LoVo (cell line): ENCODE data around the gene OTOP2.
"Not testable (repeated sequence)": the region's sequence is repeated elsewhere in the genome, so short reads cannot be mapped to it uniquely, and the experiment has no call there.

Experiments used
- DNase-seq: peaks from one replicate; pipeline ENCODE4 v3.0.0-alpha.2; 2016; ENCODE audit warnings: low spot score

The OTOP2 gene

GRCh38 chr17:74972107-74972972, 48.3 kb downstream of the OTOP2 start, which contains the start of gene HID1:
Gene HID1 (minus strand): TSS chr17:74972759. CDS start chr17:74972656, 103 bp downstream.
- DNase-seq, result peak; percentile 76

GRCh38 chr17:74972973-74973328, 48.9 kb downstream of the OTOP2 start:
- no peak for DNase-seq

GRCh38 chr17:74975943-74976342, 51.9 kb downstream of the OTOP2 start:
- no peak for DNase-seq

- no peak for DNase-seq
These were observed 53.7 kb downstream of the OTOP2 start for GRCh38 chr17:74977802-74978201.

- no peak for DNase-seq
These were observed 54.2 kb downstream of the OTOP2 start for GRCh38 chr17:74978240-74978639.

GRCh38 chr17:74979408-74980146, 55.5 kb downstream of the OTOP2 start:
- no peak for DNase-seq

GRCh38 chr17:74981318-74981978, 57.4 kb downstream of the OTOP2 start:
- DNase-seq, result no peak

GRCh38 chr17:74981979-74982662, 58.0 kb downstream of the OTOP2 start:
- DNase-seq, result peak; percentile 83

- DNase-seq, result not testable (repeated sequence)
These were observed 58.7 kb downstream of the OTOP2 start for GRCh38 chr17:74982663-74983313.
